NCI-H1436 (cell line): ENCODE measurements around the gene EPB41L4B.
"Not testable (repeated sequence)": the region's sequence is repeated elsewhere in the genome, so short reads cannot be mapped to it uniquely, and the experiment has no call there.

Source experiments
- DNase-seq: peaks from one replicate; lab custom pipeline; 2025; lab: John Stamatoyannopoulos, UW

EPB41L4B gene

DNA sequence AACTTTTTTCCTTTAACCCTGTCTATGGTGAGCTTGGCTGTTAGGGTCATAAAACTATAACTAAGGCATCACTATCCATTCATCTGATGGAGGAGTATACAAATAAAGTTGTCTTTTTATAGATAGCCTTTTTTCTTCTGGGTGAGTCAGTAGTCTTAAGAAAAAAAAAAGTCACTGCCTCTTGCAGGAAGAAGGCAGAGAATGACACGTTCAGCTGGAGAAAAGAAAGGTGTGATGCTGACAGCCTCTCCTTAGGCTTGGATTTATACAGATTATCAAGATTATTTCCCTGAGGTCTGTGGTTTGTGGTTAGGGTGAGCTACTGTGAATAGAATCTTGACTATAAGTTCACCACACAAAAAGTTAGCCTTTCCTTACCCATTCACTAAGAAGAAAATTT lies 23.0 kb downstream of the EPB41L4B start:
- DNase-seq: no peak

DNA sequence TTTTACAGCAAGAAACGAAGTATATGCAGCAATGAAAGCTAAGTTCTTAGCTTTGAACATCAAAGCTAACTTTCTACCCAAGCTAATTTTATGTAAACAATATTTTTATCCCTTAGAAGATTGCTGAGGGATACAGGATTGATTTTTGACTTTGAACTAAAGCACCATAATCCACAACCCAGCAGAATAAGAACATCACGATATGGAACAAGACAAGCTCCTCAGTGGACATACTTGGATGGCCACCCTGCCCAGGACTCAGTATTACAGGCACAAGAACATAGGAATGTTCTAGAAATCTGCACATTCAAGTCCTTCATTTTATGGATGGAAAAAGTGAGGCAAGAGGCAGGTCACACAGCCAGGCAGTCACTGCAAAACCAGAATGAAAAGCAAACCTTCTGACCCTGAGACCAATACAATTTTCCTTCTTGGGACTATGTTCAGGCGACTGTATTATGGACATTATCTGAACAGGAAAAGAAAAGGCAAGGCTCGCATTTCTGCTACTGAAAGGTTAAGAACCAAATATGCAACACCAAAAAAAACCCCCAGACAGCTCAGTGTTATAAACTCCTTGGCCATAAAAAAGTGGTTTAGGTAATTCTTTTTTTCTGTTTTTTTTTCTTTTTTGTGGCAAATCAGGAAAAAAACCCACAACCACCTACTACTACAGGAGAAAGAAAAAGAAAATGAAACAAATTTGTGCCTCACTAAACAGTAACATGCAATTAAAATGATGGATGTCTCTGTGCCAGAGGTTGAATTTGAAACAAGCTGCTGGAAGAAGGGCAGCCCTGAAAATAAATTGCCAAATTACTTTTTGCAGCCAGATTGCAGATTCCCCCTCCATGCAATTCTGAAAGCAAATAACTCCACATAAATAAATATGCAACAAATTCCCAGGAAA lies 25.4 kb downstream of the EPB41L4B start:
- no peak for DNase-seq

- DNase-seq: no peak
Measured at GRCh38 chr9:109290385-109290784, 30.5 kb downstream of the EPB41L4B start.

DNA sequence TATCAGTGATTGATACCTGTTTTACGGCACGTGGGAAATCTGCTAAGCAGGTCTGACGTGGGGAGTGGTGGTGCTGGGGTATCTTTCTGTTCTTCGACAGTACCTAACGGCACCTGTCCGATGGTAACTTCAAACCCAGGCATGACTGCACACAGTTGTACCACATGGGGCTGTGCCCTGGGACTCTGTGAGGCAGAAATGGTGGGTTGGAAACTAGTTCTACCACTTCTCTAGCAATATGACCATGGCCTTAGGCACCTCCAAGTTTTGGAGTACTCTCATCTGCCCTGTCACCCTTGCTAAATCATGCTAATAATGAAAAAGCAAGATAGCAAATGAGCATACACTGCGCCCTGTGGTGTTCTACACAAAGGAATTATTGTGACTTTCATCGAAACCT lies 30.9 kb downstream of the EPB41L4B start:
- no peak for DNase-seq

DNA sequence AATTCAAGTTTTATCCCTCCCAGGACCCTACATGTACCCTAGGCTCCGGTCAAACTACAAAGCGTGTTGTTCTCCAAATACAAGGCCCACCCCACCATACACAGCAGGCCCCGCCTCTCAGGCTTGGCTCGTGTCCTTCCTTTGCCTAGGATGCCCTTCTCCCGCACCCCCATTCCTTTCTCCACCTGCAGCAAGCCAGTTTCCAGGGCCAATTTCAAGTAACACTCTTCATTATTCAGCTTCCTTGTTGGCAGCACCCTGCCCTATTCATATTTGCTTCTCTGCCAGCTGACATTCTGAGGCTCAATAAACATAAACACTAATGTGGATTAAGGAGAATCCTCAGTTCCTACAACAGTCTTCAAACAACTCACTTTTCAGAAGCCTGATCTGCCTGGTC lies 31.7 kb downstream of the EPB41L4B start:
- no peak for DNase-seq

DNA sequence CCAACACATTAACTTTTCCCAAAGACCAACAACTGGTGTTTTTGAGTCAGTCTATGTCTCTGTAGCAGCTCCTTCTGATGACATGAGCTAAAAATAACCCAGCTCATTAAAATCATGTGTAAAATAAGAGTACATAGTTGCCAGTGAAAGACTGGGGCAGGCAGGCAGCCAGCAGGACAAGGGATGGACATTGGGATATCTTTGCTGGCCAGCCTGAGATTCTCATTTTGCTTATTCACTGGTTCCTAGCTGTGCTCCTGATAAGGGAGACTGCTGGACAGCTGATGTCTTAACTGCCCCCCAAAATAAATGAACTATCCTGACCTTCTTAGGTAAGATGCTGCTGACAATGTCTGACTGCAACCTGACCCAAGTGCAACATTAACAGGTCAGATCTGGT lies 33.9 kb downstream of the EPB41L4B start:
- DNase-seq: no peak

- DNase-seq: no peak
Measured at GRCh38 chr9:109286571-109286977, 34.3 kb downstream of the EPB41L4B start.

- DNase-seq: not testable (repeated sequence)
Measured at GRCh38 chr9:109283672-109284071, 37.2 kb downstream of the EPB41L4B start.

- no peak for DNase-seq
Measured at GRCh38 chr9:109283012-109283411, 37.8 kb downstream of the EPB41L4B start.

GRCh38 chr9:109282302-109282701 lies 38.6 kb downstream of the EPB41L4B start:
- no peak for DNase-seq

DNA sequence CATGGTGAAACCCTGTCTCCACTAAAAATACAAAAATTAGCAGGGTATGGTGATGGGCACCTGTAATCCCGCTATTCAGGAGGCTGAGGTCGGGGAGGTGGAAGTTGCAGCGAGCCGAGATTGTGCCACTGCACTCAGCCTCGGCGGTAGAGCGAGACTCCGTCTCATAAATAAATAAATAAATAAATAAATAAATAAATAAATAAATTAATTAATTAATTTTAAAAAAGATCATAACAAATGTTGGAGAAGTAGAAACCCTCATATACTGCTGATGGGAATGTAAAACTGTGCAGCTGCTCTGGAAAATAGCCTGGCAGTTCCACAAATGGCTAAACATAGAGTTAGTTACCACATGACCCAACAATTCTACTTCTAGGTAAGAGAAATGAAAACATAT lies 39.3 kb downstream of the EPB41L4B start:
- no peak for DNase-seq

DNA sequence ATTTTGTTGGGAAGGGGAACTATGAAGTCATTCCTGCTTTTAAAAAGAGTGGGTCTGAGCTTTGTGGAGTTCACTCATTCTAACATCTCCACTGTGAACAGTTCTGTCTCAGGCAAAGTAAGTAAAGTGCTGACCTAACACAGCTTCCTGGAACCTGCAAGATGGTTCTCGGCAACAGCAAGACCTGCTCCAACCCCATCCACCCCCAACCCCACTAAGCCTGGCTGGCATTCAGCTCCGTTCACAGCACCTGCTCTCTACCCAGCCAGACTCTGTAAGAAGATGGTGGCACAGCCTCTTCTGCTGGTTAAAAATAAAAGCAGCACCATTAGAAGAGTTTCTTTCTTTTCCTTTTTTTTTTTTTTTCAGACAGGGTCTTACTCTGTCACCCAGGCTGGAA lies 42.0 kb downstream of the EPB41L4B start:
- no peak for DNase-seq

DNA sequence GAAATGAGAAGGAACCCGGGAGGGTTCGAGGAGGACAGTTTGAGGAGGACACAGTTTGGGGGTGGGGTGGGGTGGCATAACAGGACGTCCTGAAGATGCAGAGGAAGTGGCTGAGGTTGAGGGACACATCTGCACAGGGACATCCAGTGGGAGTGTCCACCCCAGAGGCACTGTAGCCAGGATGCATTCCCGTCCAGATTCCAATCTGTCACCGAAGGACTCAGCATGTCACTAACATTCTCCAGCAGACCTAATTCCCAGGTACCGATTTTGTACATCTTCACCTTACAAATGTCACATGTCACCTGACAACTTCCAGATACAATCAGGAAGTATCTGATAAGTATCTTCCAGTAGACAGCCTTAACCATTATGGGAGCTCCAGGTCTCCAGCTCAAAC lies 42.6 kb downstream of the EPB41L4B start:
- no peak for DNase-seq

GRCh38 chr9:109277451-109277850 lies 43.4 kb downstream of the EPB41L4B start:
- no peak for DNase-seq

- no peak for DNase-seq
Measured at GRCh38 chr9:109276469-109277440, 44.1 kb downstream of the EPB41L4B start.

- DNase-seq: no peak
Measured at GRCh38 chr9:109274884-109275730, 45.8 kb downstream of the EPB41L4B start.

DNA sequence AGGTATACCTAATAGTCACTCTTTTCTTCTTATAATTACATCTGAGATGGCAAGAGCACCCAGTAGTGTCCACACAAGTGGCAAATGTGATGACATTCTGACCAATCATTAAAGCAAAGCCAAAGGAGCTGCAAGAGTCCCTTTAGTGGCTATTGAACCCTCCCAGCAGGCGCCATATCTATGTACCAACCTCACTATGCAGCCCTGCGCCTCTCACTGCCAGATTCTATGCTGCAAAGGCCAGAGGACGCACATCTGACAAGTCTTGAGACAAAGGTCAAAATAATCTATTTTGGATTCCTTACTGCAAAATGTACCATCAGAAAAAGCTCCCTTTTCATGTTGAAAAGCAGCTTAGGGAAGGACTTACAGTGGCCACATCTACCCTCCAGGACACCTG lies 47.0 kb downstream of the EPB41L4B start:
- no peak for DNase-seq

GRCh38 chr9:109272745-109273144 lies 48.1 kb downstream of the EPB41L4B start:
- no peak for DNase-seq

DNA sequence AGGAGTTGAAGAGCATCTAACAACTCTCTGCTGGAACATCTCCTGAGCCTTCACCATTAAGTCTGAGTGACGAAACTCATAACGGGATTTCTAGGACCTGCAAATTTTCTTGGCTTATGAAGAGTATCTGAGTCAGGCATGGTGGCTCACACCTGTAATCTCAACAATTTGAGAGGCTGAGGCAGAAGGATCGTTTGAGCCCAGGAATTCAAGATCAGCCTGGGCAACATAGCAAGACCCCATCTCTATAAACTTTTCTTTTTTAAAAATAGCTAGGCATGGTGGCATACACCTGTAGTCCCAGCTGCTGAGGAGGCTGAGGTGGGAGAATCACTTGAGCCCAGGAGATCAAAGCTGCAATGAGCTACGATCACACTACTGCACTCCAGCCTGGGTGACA lies 48.8 kb downstream of the EPB41L4B start:
- no peak for DNase-seq

DNA sequence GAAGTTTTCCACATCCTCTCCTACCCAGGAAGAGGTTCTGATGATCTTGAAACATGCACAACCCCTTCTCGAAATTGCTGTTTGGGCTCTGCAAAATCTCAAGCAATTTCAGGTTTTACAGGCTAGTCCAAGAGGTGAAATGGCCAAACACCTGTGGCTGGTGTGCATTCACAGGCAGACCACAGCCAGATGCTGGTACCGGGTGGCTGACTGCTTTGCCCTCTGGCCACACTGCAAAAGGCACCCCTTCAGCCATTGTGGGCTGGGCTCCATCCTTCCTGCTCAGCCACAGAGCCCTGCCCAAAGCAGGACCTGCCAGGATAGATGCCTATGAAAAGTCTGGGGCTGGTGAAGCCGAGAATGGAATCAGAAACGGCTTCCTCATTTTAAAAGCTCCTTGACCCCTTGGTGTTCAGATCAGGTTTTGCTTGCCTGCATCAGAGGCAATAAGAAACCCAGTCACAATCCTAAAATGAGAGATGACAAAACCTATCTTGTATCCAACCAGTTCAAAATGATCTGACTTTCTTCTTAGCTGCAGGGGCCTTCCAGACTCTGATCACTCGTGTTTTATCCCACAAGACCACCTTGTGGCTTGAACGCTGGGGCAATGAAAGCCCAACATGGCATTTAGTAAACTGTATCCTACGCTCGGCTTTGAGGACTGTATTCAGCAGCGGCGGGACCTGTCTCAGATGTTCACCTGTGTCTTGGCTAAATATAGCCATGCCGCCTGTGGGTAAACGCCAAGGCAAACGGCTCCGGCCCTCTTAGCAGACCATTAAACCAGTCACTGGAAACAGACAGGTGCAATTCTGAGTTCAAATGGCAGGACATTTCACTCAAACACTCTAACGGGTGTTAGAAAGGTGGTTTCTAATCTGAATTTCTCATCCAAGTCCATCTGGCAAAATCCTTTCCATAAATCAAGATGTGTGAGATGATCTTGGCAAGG lies 49.6 kb downstream of the EPB41L4B start:
- DNase-seq: no peak

DNA sequence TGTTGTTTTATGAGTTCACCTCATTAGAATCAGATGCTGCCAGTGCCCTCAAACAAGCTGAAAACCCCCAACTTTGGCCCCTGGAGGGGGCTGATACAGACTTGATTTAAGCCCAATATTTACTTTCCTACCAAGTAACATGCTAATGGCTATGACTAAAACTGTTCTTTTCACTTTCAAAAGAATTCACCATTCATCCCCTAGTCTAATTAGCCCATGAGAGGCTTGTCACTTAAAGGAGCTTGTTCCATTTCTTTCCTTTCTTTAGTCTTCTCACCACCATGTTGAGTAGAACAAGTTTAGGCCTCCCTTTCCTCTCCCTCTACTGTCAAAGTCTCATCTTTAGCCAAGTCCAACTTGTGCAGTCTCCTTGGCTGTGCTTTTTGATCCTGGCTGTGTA lies 50.4 kb downstream of the EPB41L4B start:
- no peak for DNase-seq
